Measurements from ENCODE around the gene CYLD.

DNA sequence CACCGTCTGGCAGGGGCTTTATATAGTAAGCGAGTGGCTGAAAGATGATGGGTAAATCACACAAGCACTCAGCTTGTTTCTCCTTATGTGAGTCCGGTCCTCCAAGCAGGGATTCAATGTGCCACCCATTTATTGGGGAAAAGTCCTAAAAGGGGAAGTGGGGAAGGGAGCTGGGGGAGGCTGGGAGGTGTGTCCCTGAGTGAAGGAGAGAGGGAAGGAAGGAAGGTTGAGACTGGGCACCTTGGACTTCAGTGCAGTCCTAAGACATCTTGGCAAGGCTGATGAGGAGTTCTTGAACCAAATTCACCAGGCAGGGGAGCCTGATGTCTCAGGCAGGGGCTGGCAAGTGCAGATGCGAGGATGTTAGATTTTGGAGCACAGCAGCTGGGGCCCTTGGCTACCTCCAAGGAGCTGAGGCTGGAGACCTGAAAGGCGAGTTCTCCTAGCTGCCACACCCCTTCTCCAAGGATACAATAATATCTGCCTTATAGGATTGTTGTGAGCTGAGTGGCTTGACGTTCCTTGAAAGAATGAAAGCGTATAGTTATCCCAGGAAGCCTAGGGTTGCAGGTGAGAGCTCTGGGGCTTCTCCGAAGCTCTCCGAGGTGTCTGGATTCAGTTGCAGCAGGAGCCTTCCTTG lies 23.0 kb upstream of the CYLD start:
- TF ChIP-seq, protein P1, sequence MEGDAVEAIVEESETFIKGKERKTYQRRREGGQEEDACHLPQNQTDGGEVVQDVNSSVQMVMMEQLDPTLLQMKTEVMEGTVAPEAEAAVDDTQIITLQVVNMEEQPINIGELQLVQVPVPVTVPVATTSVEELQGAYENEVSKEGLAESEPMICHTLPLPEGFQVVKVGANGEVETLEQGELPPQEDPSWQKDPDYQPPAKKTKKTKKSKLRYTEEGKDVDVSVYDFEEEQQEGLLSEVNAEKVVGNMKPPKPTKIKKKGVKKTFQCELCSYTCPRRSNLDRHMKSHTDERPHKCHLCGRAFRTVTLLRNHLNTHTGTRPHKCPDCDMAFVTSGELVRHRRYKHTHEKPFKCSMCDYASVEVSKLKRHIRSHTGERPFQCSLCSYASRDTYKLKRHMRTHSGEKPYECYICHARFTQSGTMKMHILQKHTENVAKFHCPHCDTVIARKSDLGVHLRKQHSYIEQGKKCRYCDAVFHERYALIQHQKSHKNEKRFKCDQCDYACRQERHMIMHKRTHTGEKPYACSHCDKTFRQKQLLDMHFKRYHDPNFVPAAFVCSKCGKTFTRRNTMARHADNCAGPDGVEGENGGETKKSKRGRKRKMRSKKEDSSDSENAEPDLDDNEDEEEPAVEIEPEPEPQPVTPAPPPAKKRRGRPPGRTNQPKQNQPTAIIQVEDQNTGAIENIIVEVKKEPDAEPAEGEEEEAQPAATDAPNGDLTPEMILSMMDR (IDR thresholded peaks at IDR 0.05), result no peak
- TF ChIP-seq POLR2A (IDR thresholded peaks at IDR 0.05), result no peak
